OCI-M2 (cell line): ENCODE data around the gene C5orf46.
"Not testable (repeated sequence)": the region's sequence is repeated elsewhere in the genome, so short reads cannot be mapped to it uniquely, and the experiment has no call there.

Experiments used
- DNase-seq: peaks from one replicate; lab custom pipeline; 2025; ENCODE audit not compliant: unreplicated experiment; lab: John Stamatoyannopoulos, UW

The C5orf46 gene

GRCh38 chr5:147895864-147896263 lies 10.5 kb downstream of the C5orf46 start:
- no peak for DNase-seq

GRCh38 chr5:147893820-147894219 lies 12.5 kb downstream of the C5orf46 start:
- DNase-seq: no peak

GRCh38 chr5:147892696-147893296 lies 13.5 kb downstream of the C5orf46 start:
- no peak for DNase-seq

- DNase-seq: no peak
Measured at GRCh38 chr5:147887930-147888329, 18.4 kb downstream of the C5orf46 start.

GRCh38 chr5:147887026-147887627 lies 19.2 kb downstream of the C5orf46 start:
- no peak for DNase-seq

- no peak for DNase-seq
Measured at GRCh38 chr5:147882586-147883313, 23.6 kb downstream of the C5orf46 start.

GRCh38 chr5:147880487-147880886 lies 25.9 kb downstream of the C5orf46 start:
- no peak for DNase-seq

- no peak for DNase-seq
Measured at GRCh38 chr5:147879784-147880183, 26.6 kb downstream of the C5orf46 start.

GRCh38 chr5:147878066-147878759 lies 28.1 kb downstream of the C5orf46 start, which contains the start of gene SCGB3A2:
Gene SCGB3A2 (plus strand): TSS chr5:147878711. CDS start chr5:147878804, 93 bp downstream.
- no peak for DNase-seq

GRCh38 chr5:147876626-147877025 lies 29.7 kb downstream of the C5orf46 start:
- DNase-seq: no peak

GRCh38 chr5:147876141-147876540 lies 30.2 kb downstream of the C5orf46 start:
- no peak for DNase-seq

- DNase-seq: no peak
Measured at GRCh38 chr5:147874910-147875367, 31.4 kb downstream of the C5orf46 start.

GRCh38 chr5:147874118-147874875 lies 32.0 kb downstream of the C5orf46 start:
- DNase-seq: not testable (repeated sequence)

- not testable (repeated sequence) for DNase-seq
Measured at GRCh38 chr5:147872744-147873435, 33.4 kb downstream of the C5orf46 start.

GRCh38 chr5:147871980-147872549 lies 34.3 kb downstream of the C5orf46 start:
- not testable (repeated sequence) for DNase-seq

GRCh38 chr5:147869892-147870291 lies 36.4 kb downstream of the C5orf46 start:
- not testable (repeated sequence) for DNase-seq

GRCh38 chr5:147869112-147869511 lies 37.2 kb downstream of the C5orf46 start:
- no peak for DNase-seq

- DNase-seq: no peak
Measured at GRCh38 chr5:147863454-147864158, 42.7 kb downstream of the C5orf46 start.

- no peak for DNase-seq
Measured at GRCh38 chr5:147860641-147861025, 45.7 kb downstream of the C5orf46 start.
